ENCODE results near the gene CADM2.
"Not testable (repeated sequence)": the region's sequence is repeated elsewhere in the genome, so short reads cannot be mapped to it uniquely, and the experiment has no call there.

CADM2 gene

DNA sequence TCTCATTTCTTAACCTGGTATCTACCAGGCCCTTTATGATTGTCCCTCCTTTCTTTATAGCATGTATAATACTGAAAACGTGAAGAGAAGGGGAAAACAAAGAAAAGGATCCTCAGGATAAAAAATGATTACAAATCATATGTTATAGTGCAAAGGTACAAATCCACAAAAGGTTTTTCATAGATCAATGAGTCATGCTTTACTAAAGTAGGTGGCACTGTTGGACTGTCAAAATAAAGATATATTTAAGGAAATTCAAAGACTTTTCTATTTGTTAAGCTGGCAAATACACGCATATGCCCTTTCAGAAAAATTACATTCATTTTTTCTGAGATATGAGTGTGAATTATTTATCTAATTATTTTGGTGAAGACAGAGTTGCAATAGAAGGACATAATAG lies 151.6 kb downstream of the CADM2 start:
- no peaks in the 10 kb centered on the region for H3K27me3 ChIP-seq (ENCODE audit: control insufficient read depth in 1 of 2, insufficient read depth in 2 of 2, low read length in 2 of 2)
- H3K9me3 ChIP-seq (ENCODE audit: control insufficient read depth in 1 of 2, low read length in 2 of 2), result no peaks in the 10 kb centered on the region
- no peaks in the 10 kb centered on the region for H3K4me1 ChIP-seq (ENCODE audit: control insufficient read depth in 1 of 2, insufficient read depth in 2 of 2, low read length in 2 of 2)
- H3K9ac ChIP-seq (ENCODE audit: low read depth in 1 of 2, low read length in 2 of 2), result no peak overlapping the region
- no peak overlapping the region for H3K27ac ChIP-seq (ENCODE audit: low read depth, low read length)
- no peak overlapping the region for H3K4me3 ChIP-seq (ENCODE audit: low read depth in 1 of 2, low read length in 2 of 2)
- H3K36me3 ChIP-seq (ENCODE audit: control insufficient read depth in 1 of 2, insufficient read depth in 2 of 2, low read length in 2 of 2), result no peaks in the 10 kb centered on the region

DNA sequence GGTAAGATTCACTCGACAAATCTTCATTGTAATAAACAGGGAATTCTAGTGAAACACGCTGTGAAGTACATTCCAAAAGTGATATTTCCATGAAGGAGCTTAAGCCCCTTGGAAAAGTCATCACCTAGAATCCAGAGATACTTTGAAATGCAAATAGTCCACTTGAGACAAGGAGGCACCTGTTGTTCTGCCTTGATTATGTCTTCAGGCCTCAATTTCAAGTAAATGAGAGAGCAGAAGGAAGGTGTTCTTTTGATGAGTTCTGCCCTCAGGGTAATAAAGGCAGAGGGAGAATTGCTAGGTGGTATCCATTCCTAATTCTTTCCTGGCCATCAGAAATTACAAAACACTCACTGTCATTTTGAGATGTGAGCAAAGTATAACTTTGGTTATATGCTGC lies 162.1 kb downstream of the CADM2 start:
- Histone ChIP-seq H3K36me3 (ENCODE audit: control insufficient read depth in 1 of 2, insufficient read depth in 2 of 2, low read length in 2 of 2) (no peaks in the 10 kb centered on the region), H3K4me3 (ENCODE audit: low read depth in 1 of 2, low read length in 2 of 2) (no peak overlapping the region), H3K4me1 (ENCODE audit: control insufficient read depth in 1 of 2, insufficient read depth in 2 of 2, low read length in 2 of 2) (no peaks in the 10 kb centered on the region), H3K9ac (ENCODE audit: low read depth in 1 of 2, low read length in 2 of 2) (no peak overlapping the region), H3K27ac (ENCODE audit: low read depth, low read length) (no peak overlapping the region), H3K9me3 (ENCODE audit: control insufficient read depth in 1 of 2, low read length in 2 of 2) (peaks cover 5 to 7% of the 10 kb centered on the region in 2 donors), H3K27me3 (ENCODE audit: control insufficient read depth in 1 of 2, insufficient read depth in 2 of 2, low read length in 2 of 2) (no peaks in the 10 kb centered on the region)

DNA sequence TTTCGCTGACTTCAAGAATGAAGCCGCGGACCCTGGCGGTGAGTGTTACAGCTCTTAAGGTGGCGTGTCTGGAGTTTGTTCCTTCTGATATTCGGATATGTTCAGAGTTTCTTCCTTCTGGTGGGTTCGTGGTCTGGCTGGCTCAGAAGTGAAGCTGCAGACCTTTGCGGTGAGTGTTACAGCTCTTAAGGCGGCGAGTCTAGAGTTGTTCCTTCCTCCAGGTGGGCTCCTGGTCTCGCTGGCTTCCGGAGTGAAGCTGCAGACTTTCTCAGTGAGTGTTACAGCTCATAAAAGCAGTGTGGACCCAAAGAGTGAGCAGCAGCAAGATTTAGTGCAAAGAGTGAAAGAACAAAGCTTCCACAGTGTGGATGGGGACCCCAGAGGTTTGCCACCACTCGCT lies 174.1 kb downstream of the CADM2 start:
- not testable (repeated sequence) for H3K27me3 ChIP-seq (ENCODE audit: control insufficient read depth in 1 of 2, insufficient read depth in 2 of 2, low read length in 2 of 2); H3K4me3 ChIP-seq (ENCODE audit: low read depth in 1 of 2, low read length in 2 of 2); H3K4me1 ChIP-seq (ENCODE audit: control insufficient read depth in 1 of 2, insufficient read depth in 2 of 2, low read length in 2 of 2); H3K27ac ChIP-seq (ENCODE audit: low read depth, low read length); H3K9me3 ChIP-seq (ENCODE audit: control insufficient read depth in 1 of 2, low read length in 2 of 2); H3K36me3 ChIP-seq (ENCODE audit: control insufficient read depth in 1 of 2, insufficient read depth in 2 of 2, low read length in 2 of 2); H3K9ac ChIP-seq (ENCODE audit: low read depth in 1 of 2, low read length in 2 of 2)

DNA sequence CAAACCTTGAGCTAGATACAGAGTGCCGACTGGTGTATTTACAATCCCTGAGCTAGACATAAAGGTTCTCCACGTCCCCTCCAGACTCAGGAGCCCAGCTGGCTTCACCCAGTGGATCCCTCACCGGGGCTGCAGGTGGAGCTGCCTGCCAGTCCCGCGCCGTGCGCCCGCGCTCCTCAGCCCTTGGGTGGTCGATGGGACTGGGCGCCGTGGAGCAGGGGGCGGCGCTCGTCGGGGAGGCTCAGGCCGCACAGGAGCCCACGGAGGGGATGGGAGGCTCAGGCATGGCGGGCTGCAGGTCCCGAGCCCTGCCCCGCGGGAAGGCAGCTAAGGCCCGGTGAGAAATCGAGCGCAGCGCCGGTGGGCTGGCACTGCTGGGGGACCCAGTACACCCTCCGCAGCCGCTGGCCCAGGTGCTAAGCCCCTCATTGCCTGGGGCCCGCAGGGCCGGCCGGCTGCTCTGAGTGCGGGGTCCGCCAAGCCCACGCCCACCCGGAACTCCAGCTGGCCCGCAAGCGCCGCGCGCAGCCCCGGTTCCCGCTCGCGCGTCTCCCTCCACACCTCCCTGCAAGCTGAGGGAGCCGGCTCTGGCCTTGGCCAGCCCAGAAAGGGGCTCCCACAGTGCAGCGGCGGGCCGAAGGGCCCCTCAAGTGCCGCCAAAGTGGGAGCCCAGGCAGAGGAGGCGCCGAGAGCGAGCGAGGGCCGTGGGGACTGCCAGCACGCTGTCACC lies 175.1 kb downstream of the CADM2 start:
- H3K36me3 ChIP-seq (ENCODE audit: control insufficient read depth in 1 of 2, insufficient read depth in 2 of 2, low read length in 2 of 2); H3K9me3 ChIP-seq (ENCODE audit: control insufficient read depth in 1 of 2, low read length in 2 of 2); H3K27me3 ChIP-seq (ENCODE audit: control insufficient read depth in 1 of 2, insufficient read depth in 2 of 2, low read length in 2 of 2); H3K27ac ChIP-seq (ENCODE audit: low read depth, low read length); H3K4me3 ChIP-seq (ENCODE audit: low read depth in 1 of 2, low read length in 2 of 2); H3K4me1 ChIP-seq (ENCODE audit: control insufficient read depth in 1 of 2, insufficient read depth in 2 of 2, low read length in 2 of 2); H3K9ac ChIP-seq (ENCODE audit: low read depth in 1 of 2, low read length in 2 of 2): not testable (repeated sequence)

DNA sequence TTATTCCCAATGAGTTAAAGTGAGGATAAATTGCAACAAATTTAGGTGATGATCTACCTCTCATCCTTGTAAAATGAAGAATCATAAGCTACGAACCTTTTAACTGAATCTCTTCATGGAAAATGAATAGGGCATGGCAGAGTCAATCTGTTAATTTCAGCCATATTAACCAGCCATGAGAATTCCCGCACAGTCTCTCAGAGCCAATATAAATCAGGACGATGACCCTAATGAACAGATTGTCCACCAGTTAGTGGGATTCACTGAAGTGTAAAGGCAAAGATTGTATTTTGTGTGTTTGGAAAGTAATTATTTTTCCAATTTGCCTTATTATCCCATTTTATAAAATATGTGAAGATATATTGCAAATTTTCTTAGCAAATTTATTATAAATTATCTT lies 183.8 kb downstream of the CADM2 start:
- Histone ChIP-seq H3K9ac (ENCODE audit: low read depth in 1 of 2, low read length in 2 of 2) (no peak overlapping the region), H3K36me3 (ENCODE audit: control insufficient read depth in 1 of 2, insufficient read depth in 2 of 2, low read length in 2 of 2) (no peaks in the 10 kb centered on the region)

DNA sequence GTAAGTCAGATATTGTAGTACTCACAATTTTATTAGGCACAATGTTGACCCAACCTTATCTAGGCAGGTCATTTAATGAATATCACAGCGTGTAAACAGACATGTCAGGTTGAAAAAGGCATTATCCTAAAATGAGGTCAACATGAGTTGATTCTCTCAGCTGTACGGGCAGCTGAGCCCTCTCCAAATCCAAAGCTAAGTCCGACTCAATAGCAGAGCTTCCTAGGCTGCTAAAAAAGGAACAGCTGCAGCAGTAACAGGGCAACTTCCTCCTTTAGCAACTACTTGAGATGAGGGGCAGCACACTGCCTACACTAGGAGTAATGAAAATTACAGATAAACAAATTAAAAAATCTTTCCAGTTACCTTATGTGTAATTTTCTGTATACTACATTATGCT lies 189.2 kb downstream of the CADM2 start:
- Histone ChIP-seq H3K27ac (ENCODE audit: low read depth, low read length) (no peak overlapping the region), H3K9ac (ENCODE audit: low read depth in 1 of 2, low read length in 2 of 2) (no peak overlapping the region)

More for the DNA sequence above, 183.8 kb downstream of the CADM2 start:
- H3K27me3 ChIP-seq (ENCODE audit: control insufficient read depth in 1 of 2, insufficient read depth in 2 of 2, low read length in 2 of 2), result no peaks in the 10 kb centered on the region
- no peak overlapping the region for H3K4me3 ChIP-seq (ENCODE audit: low read depth in 1 of 2, low read length in 2 of 2)
- H3K4me1 ChIP-seq (ENCODE audit: control insufficient read depth in 1 of 2, insufficient read depth in 2 of 2, low read length in 2 of 2), result no peaks in the 10 kb centered on the region
- peaks cover 0 to 3% of the 10 kb centered on the region in 2 donors for H3K9me3 ChIP-seq (ENCODE audit: control insufficient read depth in 1 of 2, low read length in 2 of 2)
- H3K27ac ChIP-seq (ENCODE audit: low read depth, low read length), result no peak overlapping the region

DNA sequence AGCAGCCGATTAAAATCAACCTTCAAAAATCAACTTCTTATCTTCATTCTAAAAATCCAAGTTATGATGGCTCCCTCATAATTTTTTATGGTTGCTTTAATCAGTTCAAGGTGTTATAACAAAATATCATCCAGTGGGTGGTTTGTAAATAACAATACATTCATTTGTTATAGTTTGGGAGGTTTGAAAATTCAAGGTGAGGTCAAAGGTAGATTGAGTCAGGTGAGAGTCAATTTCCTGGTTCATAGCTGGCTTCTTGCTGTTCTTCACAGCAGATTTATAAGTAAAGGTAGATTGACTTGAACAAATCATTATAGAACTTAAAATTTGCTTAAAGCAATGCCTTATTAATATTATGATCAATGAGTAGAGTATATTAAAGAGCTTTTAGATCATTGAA lies 192.8 kb downstream of the CADM2 start:
- Histone ChIP-seq H3K9me3 (ENCODE audit: control insufficient read depth in 1 of 2, low read length in 2 of 2) (peaks cover 0 to 4% of the 10 kb centered on the region in 2 donors), H3K36me3 (ENCODE audit: control insufficient read depth in 1 of 2, insufficient read depth in 2 of 2, low read length in 2 of 2) (no peaks in the 10 kb centered on the region), H3K27ac (ENCODE audit: low read depth, low read length) (no peak overlapping the region), H3K9ac (ENCODE audit: low read depth in 1 of 2, low read length in 2 of 2) (no peak overlapping the region), H3K27me3 (ENCODE audit: control insufficient read depth in 1 of 2, insufficient read depth in 2 of 2, low read length in 2 of 2) (no peaks in the 10 kb centered on the region), H3K4me1 (ENCODE audit: control insufficient read depth in 1 of 2, insufficient read depth in 2 of 2, low read length in 2 of 2) (no peaks in the 10 kb centered on the region), H3K4me3 (ENCODE audit: low read depth in 1 of 2, low read length in 2 of 2) (no peak overlapping the region)

More for the DNA sequence above, 189.2 kb downstream of the CADM2 start:
- Histone ChIP-seq H3K36me3 (ENCODE audit: control insufficient read depth in 1 of 2, insufficient read depth in 2 of 2, low read length in 2 of 2) (no peaks in the 10 kb centered on the region), H3K27me3 (ENCODE audit: control insufficient read depth in 1 of 2, insufficient read depth in 2 of 2, low read length in 2 of 2) (no peaks in the 10 kb centered on the region), H3K9me3 (ENCODE audit: control insufficient read depth in 1 of 2, low read length in 2 of 2) (peaks cover 0 to 7% of the 10 kb centered on the region in 2 donors), H3K4me3 (ENCODE audit: low read depth in 1 of 2, low read length in 2 of 2) (no peak overlapping the region), H3K4me1 (ENCODE audit: control insufficient read depth in 1 of 2, insufficient read depth in 2 of 2, low read length in 2 of 2) (no peaks in the 10 kb centered on the region)

DNA sequence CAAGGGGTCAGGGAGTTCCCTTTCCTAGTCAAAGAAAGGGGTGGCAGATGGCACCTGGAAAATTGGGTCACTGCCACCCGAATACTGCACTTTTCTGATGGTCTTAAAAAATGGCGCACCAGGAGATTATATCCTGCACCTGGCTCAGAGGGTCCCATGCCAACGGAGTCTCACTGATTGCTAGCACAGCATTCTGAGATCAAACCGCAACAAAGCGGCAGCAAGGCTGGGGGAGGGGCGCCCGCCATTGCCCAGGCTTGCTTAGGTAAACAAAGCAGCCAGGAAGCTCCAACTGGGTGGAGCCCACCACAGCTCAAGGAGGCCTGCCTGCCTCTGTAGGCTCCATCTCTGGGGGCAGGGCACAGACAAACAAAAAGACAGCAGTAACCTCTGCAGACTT lies 194.5 kb downstream of the CADM2 start:
- not testable (repeated sequence) for H3K9me3 ChIP-seq (ENCODE audit: control insufficient read depth in 1 of 2, low read length in 2 of 2); H3K27me3 ChIP-seq (ENCODE audit: control insufficient read depth in 1 of 2, insufficient read depth in 2 of 2, low read length in 2 of 2); H3K4me1 ChIP-seq (ENCODE audit: control insufficient read depth in 1 of 2, insufficient read depth in 2 of 2, low read length in 2 of 2); H3K4me3 ChIP-seq (ENCODE audit: low read depth in 1 of 2, low read length in 2 of 2); H3K27ac ChIP-seq (ENCODE audit: low read depth, low read length); H3K36me3 ChIP-seq (ENCODE audit: control insufficient read depth in 1 of 2, insufficient read depth in 2 of 2, low read length in 2 of 2); H3K9ac ChIP-seq (ENCODE audit: low read depth in 1 of 2, low read length in 2 of 2)

DNA sequence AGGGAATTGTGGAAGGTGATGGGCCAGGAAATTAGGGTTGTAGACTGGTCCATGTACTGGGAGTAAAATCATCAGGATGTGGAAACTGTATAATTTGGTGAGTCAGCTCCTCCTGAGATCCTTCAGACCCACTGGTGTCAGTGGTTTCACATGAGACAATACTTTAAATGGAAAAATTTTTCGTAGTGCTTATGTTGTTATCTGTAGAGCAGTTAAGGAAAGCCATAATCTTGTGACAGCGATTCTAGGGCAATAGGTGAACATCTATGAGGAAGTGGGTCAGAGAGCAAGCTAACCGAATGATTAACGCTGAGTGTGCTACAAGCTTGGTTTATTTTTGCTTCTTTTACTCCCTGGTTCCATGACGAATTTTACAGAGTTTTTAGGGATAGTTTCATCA lies 200.6 kb downstream of the CADM2 start:
- Histone ChIP-seq H3K27me3 (ENCODE audit: control insufficient read depth in 1 of 2, insufficient read depth in 2 of 2, low read length in 2 of 2) (no peaks in the 10 kb centered on the region), H3K27ac (ENCODE audit: low read depth, low read length) (no peak overlapping the region), H3K9me3 (ENCODE audit: control insufficient read depth in 1 of 2, low read length in 2 of 2) (no peaks in the 10 kb centered on the region), H3K4me1 (ENCODE audit: control insufficient read depth in 1 of 2, insufficient read depth in 2 of 2, low read length in 2 of 2) (no peaks in the 10 kb centered on the region), H3K36me3 (ENCODE audit: control insufficient read depth in 1 of 2, insufficient read depth in 2 of 2, low read length in 2 of 2) (no peaks in the 10 kb centered on the region), H3K9ac (ENCODE audit: low read depth in 1 of 2, low read length in 2 of 2) (no peak overlapping the region), H3K4me3 (ENCODE audit: low read depth in 1 of 2, low read length in 2 of 2) (no peak overlapping the region)

DNA sequence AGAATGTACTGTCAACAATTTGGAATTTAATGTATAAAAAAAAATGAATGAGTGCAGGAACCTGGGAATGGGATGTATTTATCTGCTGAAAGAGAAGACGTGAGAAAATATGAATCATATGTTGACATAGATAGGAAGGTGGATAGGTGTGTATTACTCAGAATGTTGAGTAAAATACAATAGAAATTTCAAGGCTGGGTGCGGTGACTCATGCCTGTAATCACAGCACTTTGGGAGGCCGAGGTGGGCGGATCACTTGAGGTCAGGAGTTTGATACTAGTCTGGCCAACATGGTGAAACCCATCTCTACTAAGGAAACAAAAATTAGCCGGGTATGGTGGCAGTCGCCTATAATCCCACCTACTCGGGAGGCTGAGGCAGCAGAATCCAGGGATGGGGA lies 202.8 kb downstream of the CADM2 start:
- Histone ChIP-seq H3K9me3 (ENCODE audit: control insufficient read depth in 1 of 2, low read length in 2 of 2) (no peaks in the 10 kb centered on the region), H3K4me1 (ENCODE audit: control insufficient read depth in 1 of 2, insufficient read depth in 2 of 2, low read length in 2 of 2) (no peaks in the 10 kb centered on the region), H3K27me3 (ENCODE audit: control insufficient read depth in 1 of 2, insufficient read depth in 2 of 2, low read length in 2 of 2) (no peaks in the 10 kb centered on the region), H3K36me3 (ENCODE audit: control insufficient read depth in 1 of 2, insufficient read depth in 2 of 2, low read length in 2 of 2) (no peaks in the 10 kb centered on the region), H3K27ac (ENCODE audit: low read depth, low read length) (no peak overlapping the region), H3K4me3 (ENCODE audit: low read depth in 1 of 2, low read length in 2 of 2) (no peak overlapping the region), H3K9ac (ENCODE audit: low read depth in 1 of 2, low read length in 2 of 2) (no peak overlapping the region)

DNA sequence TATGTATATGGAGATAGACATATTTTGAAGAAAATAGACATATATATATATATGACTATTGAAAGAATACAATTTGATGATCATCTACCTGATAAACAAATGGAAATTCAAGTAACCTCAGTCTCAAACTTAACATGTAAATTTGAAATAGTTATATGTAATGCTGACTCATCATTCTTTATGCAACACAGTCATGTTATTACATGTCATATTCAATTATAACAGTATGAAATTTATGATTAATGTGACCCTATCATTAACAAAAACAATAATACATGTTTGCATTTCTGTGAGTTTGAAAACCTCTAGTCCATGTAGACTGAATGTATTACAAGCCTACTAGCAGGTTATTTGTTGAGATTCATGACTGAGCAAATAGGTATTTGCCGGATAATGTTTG lies 204.1 kb downstream of the CADM2 start:
- H3K27ac ChIP-seq (ENCODE audit: low read depth, low read length), result no peak overlapping the region
- H3K36me3 ChIP-seq (ENCODE audit: control insufficient read depth in 1 of 2, insufficient read depth in 2 of 2, low read length in 2 of 2), result no peaks in the 10 kb centered on the region
- no peak overlapping the region for H3K4me3 ChIP-seq (ENCODE audit: low read depth in 1 of 2, low read length in 2 of 2)
- H3K9ac ChIP-seq (ENCODE audit: low read depth in 1 of 2, low read length in 2 of 2), result no peak overlapping the region
- no peaks in the 10 kb centered on the region for H3K4me1 ChIP-seq (ENCODE audit: control insufficient read depth in 1 of 2, insufficient read depth in 2 of 2, low read length in 2 of 2)
- no peaks in the 10 kb centered on the region for H3K27me3 ChIP-seq (ENCODE audit: control insufficient read depth in 1 of 2, insufficient read depth in 2 of 2, low read length in 2 of 2)
- H3K9me3 ChIP-seq (ENCODE audit: control insufficient read depth in 1 of 2, low read length in 2 of 2), result no peaks in the 10 kb centered on the region
